Activated T-helper 1 cell treated with anti-CD3 and anti-CD28 coated beads, Interleukin-12 subunit alpha, Interleukin-12 subunit beta, Interleukin-2, Interleukin-4 antibody, amounts not matched to agents 30 ng/mL and 10 ng/mL and 1 ng/mL, durations not matched to agents 14 hours and 24 hours and 36 hours (primary cell): ENCODE data around the gene NPHP1. TPM values are rescaled to one million over a fixed set of nuclear protein-coding genes. Genes with fewer than 3 reads are reported as not detected.
A peak's percentile ranks its signal among the peaks of the same experiment; 100 is the strongest.
"Not testable (repeated sequence)": the region's sequence is repeated elsewhere in the genome, so short reads cannot be mapped to it uniquely, and the experiment has no call there.

Experiments used
- DNase-seq: peaks from one replicate; pipeline ENCODE4 v3.0.0; 2021; ENCODE audit warnings: low spot score
- H3K27ac Mint-ChIP-seq: one replicate; pipeline ENCODE4 v1.8.0; 2021; ENCODE audit warnings: mild to moderate bottlenecking, mixed read lengths
- H3K27me3 Mint-ChIP-seq: one replicate; pipeline ENCODE4 v1.8.0; 2022; ENCODE audit warnings: mild to moderate bottlenecking, moderate library complexity, mixed read lengths; ENCODE audit not compliant: insufficient read depth
- H3K36me3 Mint-ChIP-seq: one replicate; pipeline ENCODE4 v1.8.0; 2021; ENCODE audit warnings: low read depth, mixed read lengths
- H3K4me1 Mint-ChIP-seq: one replicate; pipeline ENCODE4 v1.8.0; 2021; ENCODE audit warnings: low read depth, mixed read lengths
- H3K4me3 Mint-ChIP-seq: one replicate; pipeline ENCODE4 v1.8.0; 2021; ENCODE audit warnings: mild to moderate bottlenecking, moderate library complexity, mixed read lengths
- H3K9me3 Mint-ChIP-seq: one replicate; pipeline ENCODE4 v1.8.0; 2021; ENCODE audit warnings: mixed read lengths
- intact Hi-C: fragments of 100-400 bp; cut with micrococcal nuclease; formaldehyde crosslinking; loops from one replicate; pipeline ENCODE4 v1.15.1; 2024
- total RNA-seq: library from RNA; stranded (reverse); gene quantifications from 2 replicates; pipeline ENCODE4 v1.2.3, GENCODE V29; 2022

Gene NPHP1
- total RNA-seq, 1 donor from 2014 or later: 0.70 TPM

- intact Hi-C loops: no loop called here
These were observed 11.4 kb upstream of the NPHP1 start for GRCh38 chr2:110216199-110216598.

GRCh38 chr2:110215566-110216158, 10.8 kb upstream of the NPHP1 start:
- no peak overlapping the region for H3K4me3 Mint-ChIP-seq
- no peak for DNase-seq
- intact Hi-C loops: no loop called here
- peaks cover 15% of the 10 kb centered on the region for H3K9me3 Mint-ChIP-seq
- peaks cover 37% of the 10 kb centered on the region for H3K27me3 Mint-ChIP-seq
- H3K27ac Mint-ChIP-seq: no peak overlapping the region
- H3K4me1 Mint-ChIP-seq: no peaks in the 10 kb centered on the region
- H3K36me3 Mint-ChIP-seq: peaks cover 5% of the 10 kb centered on the region

More at GRCh38 chr2:110216199-110216598, 11.4 kb upstream of the NPHP1 start:
- Mint-ChIP-seq H3K4me3 (no peak overlapping the region), H3K27ac (no peak overlapping the region), H3K36me3 (peaks cover 5% of the 10 kb centered on the region), H3K4me1 (no peaks in the 10 kb centered on the region), H3K27me3 (peaks cover 40% of the 10 kb centered on the region), H3K9me3 (peaks cover 15% of the 10 kb centered on the region)
- no peak for DNase-seq

- H3K4me3 Mint-ChIP-seq: no peak overlapping the region
- no peaks in the 10 kb centered on the region for H3K4me1 Mint-ChIP-seq
- no peak for DNase-seq
- intact Hi-C loops: no loop called here
- peaks cover 36% of the 10 kb centered on the region for H3K27me3 Mint-ChIP-seq
- H3K9me3 Mint-ChIP-seq: peaks cover 15% of the 10 kb centered on the region
- peaks cover 8% of the 10 kb centered on the region for H3K36me3 Mint-ChIP-seq
- H3K27ac Mint-ChIP-seq: no peak overlapping the region
These were observed 10.3 kb upstream of the NPHP1 start for GRCh38 chr2:110215091-110215490.

- DNase-seq, H3K4me3 Mint-ChIP-seq, H3K4me1 Mint-ChIP-seq, intact Hi-C loops, H3K27ac Mint-ChIP-seq: not testable (repeated sequence)
- peaks cover 15% of the 10 kb centered on the region for H3K9me3 Mint-ChIP-seq
- peaks cover 29% of the 10 kb centered on the region for H3K27me3 Mint-ChIP-seq
- peaks cover 21% of the 10 kb centered on the region for H3K36me3 Mint-ChIP-seq
These were observed 8.7 kb upstream of the NPHP1 start for GRCh38 chr2:110213522-110213921.

- intact Hi-C loops: loop anchor here (1.0 kb wide), 1 partner anchor 8 kb away; no protein-coding TSS in a partner anchor
- Mint-ChIP-seq H3K4me3 (peak within 1 kb of the TSS; percentile 96), H3K9me3 (peaks cover 15% of the 10 kb centered on the region)
These were observed 7.4 kb upstream of the NPHP1 start, which contains the start of gene MTLN for GRCh38 chr2:110211938-110212858. Gene MTLN (minus strand): TSS chr2:110212547. CDS start chr2:110212525, 22 bp downstream.

GRCh38 chr2:110205660-110206455, 1.0 kb upstream of the NPHP1 start:
- H3K27ac Mint-ChIP-seq: peak overlapping the region; percentile 95
- H3K4me1 Mint-ChIP-seq: peaks cover 18% of the 10 kb centered on the region
- no peaks in the 10 kb centered on the region for H3K27me3 Mint-ChIP-seq
- intact Hi-C loops: loop anchor here (5.0 to 10.0 kb wide), 2 partner anchors 594 to 1761 kb away; partner anchors contain the start of genes GCC2, SEPTIN10 and SOWAHC
- DNase-seq: no peak
- H3K9me3 Mint-ChIP-seq: no peaks in the 10 kb centered on the region
- H3K4me3 Mint-ChIP-seq: peak overlapping the region; percentile 90
- H3K36me3 Mint-ChIP-seq: peaks cover 22% of the 10 kb centered on the region

More at GRCh38 chr2:110211938-110212858, 7.4 kb upstream of the NPHP1 start, which contains the start of gene MTLN:
- peak; percentile 69 for DNase-seq
- Mint-ChIP-seq H3K27ac (peak within 1 kb of the TSS; percentile 87), H3K36me3 (peaks cover 27% of the 10 kb centered on the region), H3K27me3 (peaks cover 22% of the 10 kb centered on the region), H3K4me1 (no peaks in the 10 kb centered on the region)

- no peaks in the 10 kb centered on the region for H3K9me3 Mint-ChIP-seq
- no peak for DNase-seq
- no peak overlapping the region for H3K27ac Mint-ChIP-seq
- H3K4me3 Mint-ChIP-seq: no peak overlapping the region
- peaks cover 1% of the 10 kb centered on the region for H3K27me3 Mint-ChIP-seq
- no peaks in the 10 kb centered on the region for H3K36me3 Mint-ChIP-seq
- H3K4me1 Mint-ChIP-seq: no peaks in the 10 kb centered on the region
- intact Hi-C loops: no loop called here
These were observed 6.8 kb downstream of the NPHP1 start for GRCh38 chr2:110198016-110198415.

GRCh38 chr2:110197452-110197851, 7.4 kb downstream of the NPHP1 start:
- DNase-seq: no peak
- Mint-ChIP-seq H3K27ac (no peak overlapping the region), H3K9me3 (no peaks in the 10 kb centered on the region), H3K36me3 (no peaks in the 10 kb centered on the region), H3K4me1 (no peaks in the 10 kb centered on the region), H3K27me3 (peaks cover 3% of the 10 kb centered on the region), H3K4me3 (no peak overlapping the region)
- intact Hi-C loops: no loop called here

GRCh38 chr2:110190169-110190568, 14.6 kb downstream of the NPHP1 start:
- H3K27me3 Mint-ChIP-seq, H3K27ac Mint-ChIP-seq, DNase-seq, H3K9me3 Mint-ChIP-seq, intact Hi-C loops, H3K36me3 Mint-ChIP-seq, H3K4me3 Mint-ChIP-seq, H3K4me1 Mint-ChIP-seq: not testable (repeated sequence)

- peaks cover 9% of the 10 kb centered on the region for H3K9me3 Mint-ChIP-seq
- H3K27me3 Mint-ChIP-seq: peaks cover 4% of the 10 kb centered on the region
- no peaks in the 10 kb centered on the region for H3K36me3 Mint-ChIP-seq
- intact Hi-C loops: no loop called here
- H3K4me1 Mint-ChIP-seq: no peaks in the 10 kb centered on the region
- H3K27ac Mint-ChIP-seq: no peak overlapping the region
- H3K4me3 Mint-ChIP-seq: no peak overlapping the region
- no peak for DNase-seq
These were observed 22.4 kb downstream of the NPHP1 start for GRCh38 chr2:110182449-110182848.

- no peaks in the 10 kb centered on the region for H3K36me3 Mint-ChIP-seq
- H3K4me3 Mint-ChIP-seq: no peak overlapping the region
- intact Hi-C loops: no loop called here
- H3K9me3 Mint-ChIP-seq: peaks cover 9% of the 10 kb centered on the region
- no peak for DNase-seq
- peaks cover 12% of the 10 kb centered on the region for H3K27me3 Mint-ChIP-seq
- no peak overlapping the region for H3K27ac Mint-ChIP-seq
- H3K4me1 Mint-ChIP-seq: no peaks in the 10 kb centered on the region
These were observed 24.8 kb downstream of the NPHP1 start for GRCh38 chr2:110180036-110180435.

GRCh38 chr2:110173523-110173922, 31.3 kb downstream of the NPHP1 start:
- Mint-ChIP-seq H3K27ac (no peak overlapping the region), H3K36me3 (no peaks in the 10 kb centered on the region), H3K4me1 (peaks cover 4% of the 10 kb centered on the region), H3K27me3 (peaks cover 20% of the 10 kb centered on the region), H3K4me3 (no peak overlapping the region), H3K9me3 (no peaks in the 10 kb centered on the region)
- DNase-seq: no peak
- intact Hi-C loops: no loop called here
